Measurements from ENCODE around the gene PYCR2.
"Not testable (repeated sequence)": the region's sequence is repeated elsewhere in the genome, so short reads cannot be mapped to it uniquely, and the experiment has no call there.

Gene PYCR2

GRCh38 chr1:225923692-225924555, at the start of gene PYCR2:
Gene PYCR2 (minus strand): TSS chr1:225924250. CDS start chr1:225924110, 140 bp downstream.
- intact Hi-C loops (cut with DNase I): loop anchor here (5.0 kb wide), 1 partner anchor 47 kb away; no protein-coding TSS in a partner anchor
- DNase-seq: peak; percentile 89 to 98 (median 95)

GRCh38 chr1:225973158-225973557, 49.1 kb upstream of the PYCR2 start:
- peak in 2 of 42 donors; percentile 12 to 31 for DNase-seq
- intact Hi-C loops (cut with DNase I): loop anchor here (10.0 kb wide), 2 partner anchors 318 to 658 kb away; partner anchors contain the start of gene ENAH

GRCh38 chr1:225972344-225973152, 48.5 kb upstream of the PYCR2 start:
- intact Hi-C loops (cut with DNase I): loop anchor here (10.0 kb wide), 2 partner anchors 318 to 658 kb away; partner anchors contain the start of gene ENAH
- DNase-seq: peak in 2 of 42 donors; percentile 19 to 28

GRCh38 chr1:225970592-225971157, 46.6 kb upstream of the PYCR2 start:
- peak in 1 of 42 donors; percentile 8 for DNase-seq
- intact Hi-C loops (cut with DNase I): loop anchor here (10.0 kb wide), 2 partner anchors 316 to 656 kb away; partner anchors contain the start of gene ENAH

GRCh38 chr1:225969751-225970150, 45.7 kb upstream of the PYCR2 start:
- intact Hi-C loops (cut with DNase I): loop anchor here (10.0 kb wide), 2 partner anchors 315 to 655 kb away; partner anchors contain the start of gene ENAH
- DNase-seq: not testable (repeated sequence)

- intact Hi-C loops (cut with DNase I): no loop called here
- peak in 3 of 42 donors; percentile 4 to 21 (median 15) for DNase-seq
Measured at GRCh38 chr1:225965231-225965630, 41.2 kb upstream of the PYCR2 start.

GRCh38 chr1:225963735-225964530, 39.9 kb upstream of the PYCR2 start:
- intact Hi-C loops (cut with DNase I): no loop called here
- DNase-seq: peak in 2 of 42 donors; percentile 22 to 40

- peak in 31 of 42 donors; percentile 12 to 81 (median 39) for DNase-seq
- intact Hi-C loops (cut with DNase I): no loop called here
Measured at GRCh38 chr1:225962440-225962975, 38.5 kb upstream of the PYCR2 start.

- peak in 4 of 42 donors; percentile 3 to 19 (median 4) for DNase-seq
- intact Hi-C loops (cut with DNase I): no loop called here
Measured at GRCh38 chr1:225961659-225962439, 37.8 kb upstream of the PYCR2 start.

- no peak for DNase-seq
- intact Hi-C loops (cut with DNase I): no loop called here
Measured at GRCh38 chr1:225958041-225958440, 34.0 kb upstream of the PYCR2 start.

- DNase-seq: no peak
- intact Hi-C loops (cut with DNase I): no loop called here
Measured at GRCh38 chr1:225954753-225955152, 30.7 kb upstream of the PYCR2 start.

- no peak for DNase-seq
- intact Hi-C loops (cut with DNase I): no loop called here
Measured at GRCh38 chr1:225953315-225953714, 29.3 kb upstream of the PYCR2 start.

GRCh38 chr1:225950905-225951497, 27.0 kb upstream of the PYCR2 start:
- intact Hi-C loops (cut with DNase I): no loop called here

GRCh38 chr1:225949041-225949440, 25.0 kb upstream of the PYCR2 start:
- intact Hi-C loops (cut with DNase I): no loop called here
- no peak for DNase-seq

More at GRCh38 chr1:225950905-225951497, 27.0 kb upstream of the PYCR2 start:
- no peak for DNase-seq

GRCh38 chr1:225946803-225947202, 22.8 kb upstream of the PYCR2 start:
- intact Hi-C loops (cut with DNase I): no loop called here
- DNase-seq: no peak

- intact Hi-C loops (cut with DNase I): no loop called here
- DNase-seq: no peak
Measured at GRCh38 chr1:225946082-225946620, 22.1 kb upstream of the PYCR2 start.

GRCh38 chr1:225945564-225945963, 21.5 kb upstream of the PYCR2 start:
- DNase-seq: no peak
- intact Hi-C loops (cut with DNase I): no loop called here

Measured in head of caudate nucleus (tissue), 42 donors.